ENCODE data around the gene SLC5A10. TPM values are rescaled to one million over a fixed set of nuclear protein-coding genes. Genes with fewer than 3 reads are reported as not detected.

The SLC5A10 gene
- total RNA-seq, 1 donor from 2014 or later, result not detected

DNA sequence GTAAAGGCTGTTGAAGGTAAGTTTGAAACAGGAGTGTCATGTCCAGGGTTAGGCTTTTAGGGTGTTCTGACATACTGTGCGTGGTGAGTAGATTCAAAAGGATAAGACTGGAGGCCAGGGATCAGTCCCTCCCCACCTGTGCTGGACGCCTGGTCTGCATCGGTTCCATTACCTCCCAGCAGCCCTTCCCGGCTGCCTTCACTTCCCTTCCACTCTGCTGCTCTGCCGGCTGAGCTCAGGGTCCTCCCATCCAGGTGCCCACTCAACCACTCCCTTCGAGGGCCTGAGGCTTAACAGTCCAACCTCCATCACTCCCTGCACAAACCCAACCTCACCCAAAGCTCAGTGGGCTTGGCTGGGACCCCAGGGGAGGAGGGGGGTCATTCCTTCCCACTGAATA is 4.1 kb upstream of the SLC5A10 start:
- intact Hi-C loops (cut with DNase I), result no loop called here
- TF ChIP-seq, protein P1, sequence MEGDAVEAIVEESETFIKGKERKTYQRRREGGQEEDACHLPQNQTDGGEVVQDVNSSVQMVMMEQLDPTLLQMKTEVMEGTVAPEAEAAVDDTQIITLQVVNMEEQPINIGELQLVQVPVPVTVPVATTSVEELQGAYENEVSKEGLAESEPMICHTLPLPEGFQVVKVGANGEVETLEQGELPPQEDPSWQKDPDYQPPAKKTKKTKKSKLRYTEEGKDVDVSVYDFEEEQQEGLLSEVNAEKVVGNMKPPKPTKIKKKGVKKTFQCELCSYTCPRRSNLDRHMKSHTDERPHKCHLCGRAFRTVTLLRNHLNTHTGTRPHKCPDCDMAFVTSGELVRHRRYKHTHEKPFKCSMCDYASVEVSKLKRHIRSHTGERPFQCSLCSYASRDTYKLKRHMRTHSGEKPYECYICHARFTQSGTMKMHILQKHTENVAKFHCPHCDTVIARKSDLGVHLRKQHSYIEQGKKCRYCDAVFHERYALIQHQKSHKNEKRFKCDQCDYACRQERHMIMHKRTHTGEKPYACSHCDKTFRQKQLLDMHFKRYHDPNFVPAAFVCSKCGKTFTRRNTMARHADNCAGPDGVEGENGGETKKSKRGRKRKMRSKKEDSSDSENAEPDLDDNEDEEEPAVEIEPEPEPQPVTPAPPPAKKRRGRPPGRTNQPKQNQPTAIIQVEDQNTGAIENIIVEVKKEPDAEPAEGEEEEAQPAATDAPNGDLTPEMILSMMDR (IDR thresholded peaks at IDR 0.05), result no peak
- H3K9me3 ChIP-seq, result no peaks in the 10 kb centered on the region
- no peaks in the 10 kb centered on the region for H3K36me3 ChIP-seq
- ATAC-seq (no peak), DNase-seq (peak; percentile 27)
- H3K4me3 ChIP-seq, result no peak overlapping the region
- H3K4me1 ChIP-seq, result no peaks in the 10 kb centered on the region
- H3K27ac ChIP-seq, result no peak overlapping the region
- H3K27me3 ChIP-seq, result no peaks in the 10 kb centered on the region

- H3K27me3 ChIP-seq, result no peaks in the 10 kb centered on the region
- intact Hi-C loops (cut with DNase I), result no loop called here
- H3K9me3 ChIP-seq, result no peaks in the 10 kb centered on the region
- H3K27ac ChIP-seq, result no peak overlapping the region
- no peak for ATAC-seq
- no peaks in the 10 kb centered on the region for H3K36me3 ChIP-seq
- TF ChIP-seq, protein P1 (IDR thresholded peaks at IDR 0.05), result no peak
- peak; percentile 52 for DNase-seq
- no peaks in the 10 kb centered on the region for H3K4me1 ChIP-seq
- H3K4me3 ChIP-seq, result no peak overlapping the region
Measured at GRCh38 chr17:18948476-18949006, 3.4 kb upstream of the SLC5A10 start.

DNA sequence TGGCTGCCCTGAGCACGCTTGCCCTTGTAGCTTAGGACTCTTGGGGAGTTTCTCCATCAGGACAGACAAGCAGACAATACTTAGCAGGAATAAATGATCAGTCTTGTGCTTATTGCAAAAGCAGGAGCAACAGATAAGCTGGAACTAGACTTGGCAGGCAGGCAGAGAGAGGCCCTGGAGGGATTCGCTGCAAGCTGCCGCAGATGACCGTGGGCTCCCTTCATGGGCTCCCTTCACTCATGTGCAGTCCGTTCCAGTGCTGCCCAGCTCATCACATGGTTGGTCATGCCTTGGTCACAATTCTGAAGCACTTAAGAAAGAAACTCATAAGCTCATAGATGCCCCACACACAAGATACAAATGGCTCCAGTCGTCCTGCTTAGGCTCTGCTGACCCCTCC is 2.4 kb upstream of the SLC5A10 start:
- no peaks in the 10 kb centered on the region for H3K4me1 ChIP-seq
- DNase-seq, result peak; percentile 41
- ATAC-seq, result no peak
- no peaks in the 10 kb centered on the region for H3K36me3 ChIP-seq
- no peak overlapping the region for H3K27ac ChIP-seq
- H3K4me3 ChIP-seq, result no peak overlapping the region
- TF ChIP-seq, protein P1 (IDR thresholded peaks at IDR 0.05), result no peak
- H3K27me3 ChIP-seq, result no peaks in the 10 kb centered on the region
- no peaks in the 10 kb centered on the region for H3K9me3 ChIP-seq
- intact Hi-C loops (cut with DNase I), result no loop called here

DNA sequence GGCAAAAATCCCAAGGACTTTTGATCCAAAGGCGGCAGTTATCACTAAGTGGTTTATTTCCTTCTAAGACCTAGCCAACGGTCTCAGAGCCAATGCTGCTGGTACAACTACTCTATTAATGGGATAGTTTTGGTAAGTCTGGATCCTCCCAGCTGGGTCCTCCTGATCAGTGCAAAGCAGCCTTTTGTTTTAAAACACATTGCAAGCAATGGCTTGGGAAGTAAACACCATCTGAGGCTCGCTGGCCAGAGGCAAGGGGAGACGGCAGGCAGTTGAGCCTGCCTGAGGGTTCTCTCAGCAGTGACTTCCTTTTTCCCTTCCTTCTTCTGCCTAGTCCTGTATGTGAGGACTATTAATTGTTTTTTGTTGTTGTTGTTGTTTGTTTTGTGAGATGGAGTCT is 1.6 kb upstream of the SLC5A10 start:
- no peaks in the 10 kb centered on the region for H3K9me3 ChIP-seq
- H3K27ac ChIP-seq, result no peak overlapping the region
- no peaks in the 10 kb centered on the region for H3K4me1 ChIP-seq
- no peak for DNase-seq
- TF ChIP-seq, protein P1 (IDR thresholded peaks at IDR 0.05), result no peak
- intact Hi-C loops (cut with DNase I), result no loop called here
- H3K4me3 ChIP-seq, result no peak overlapping the region
- no peaks in the 10 kb centered on the region for H3K27me3 ChIP-seq
- H3K36me3 ChIP-seq, result no peaks in the 10 kb centered on the region
- no peak for ATAC-seq

DNA sequence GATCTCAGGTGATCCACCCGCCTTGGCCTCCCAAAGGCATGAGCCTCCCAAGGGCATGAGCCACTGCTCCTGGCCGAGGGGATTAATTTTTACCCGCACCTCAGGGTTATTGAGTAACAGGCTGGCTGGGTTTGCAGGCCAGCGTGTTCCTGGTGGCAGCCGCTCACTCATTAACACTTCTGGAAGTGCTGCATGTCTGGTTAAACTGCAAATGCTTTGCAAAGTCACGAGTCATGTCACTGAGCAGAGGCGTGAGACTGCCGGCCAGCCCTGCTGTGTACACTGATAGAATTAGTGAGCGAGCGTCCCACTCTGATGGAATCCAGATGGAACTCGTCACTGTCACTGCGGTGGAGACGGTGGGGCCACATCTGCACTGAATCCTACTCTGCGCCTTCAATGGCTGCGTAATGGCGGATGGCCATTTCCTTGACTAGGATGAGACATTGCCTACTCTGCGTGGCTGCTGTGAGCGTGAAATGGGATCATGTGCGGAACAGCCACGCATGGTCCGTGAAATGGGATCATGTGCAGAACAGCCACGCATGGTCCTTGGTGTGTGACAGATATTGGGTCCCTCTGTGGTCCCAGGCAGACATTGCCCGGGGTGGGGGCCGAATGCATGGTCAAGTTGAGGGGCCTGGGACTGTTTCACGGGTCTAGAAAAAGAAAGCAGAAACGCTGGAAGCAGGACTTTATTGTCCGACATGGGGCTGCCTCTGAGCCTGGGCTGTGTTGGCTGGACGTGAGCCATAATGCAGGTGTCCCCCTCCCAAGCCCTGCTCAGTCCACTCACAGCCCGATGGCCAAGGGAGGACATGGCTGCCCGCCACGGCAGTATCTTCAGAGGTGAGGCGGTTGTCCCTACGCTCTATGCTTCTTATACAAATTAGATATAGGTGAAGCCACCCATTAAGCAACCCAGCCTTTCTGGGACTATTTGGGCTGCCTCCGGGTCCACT is 740 bp upstream of the SLC5A10 start:
- Histone ChIP-seq H3K9me3 (no peaks in the 10 kb centered on the region), H3K27me3 (no peaks in the 10 kb centered on the region), H3K27ac (no peak overlapping the region), H3K36me3 (no peaks in the 10 kb centered on the region), H3K4me3 (no peak overlapping the region), H3K4me1 (no peaks in the 10 kb centered on the region)
- TF ChIP-seq, protein P1 (IDR thresholded peaks at IDR 0.05), result no peak
- DNase-seq, result peak; percentile 72
- intact Hi-C loops (cut with DNase I), result no loop called here
- peak; percentile 65 for ATAC-seq
